PC-9 (cell line): ENCODE results near the gene MYO18B.

Source experiments
- CTCF ChIP-seq: fragments of 200-600 bp; sonication (generic); conservative IDR thresholded peaks from 2 replicates; pipeline ENCODE4 v1.6.1; 2017; ENCODE audit warnings: mixed run types, antibody characterized with exemption, mild to moderate bottlenecking, moderate library complexity
- EZH2 ChIP-seq: fragments of 200-600 bp; sonication (generic); IDR thresholded peaks from 2 replicates; pipeline ENCODE4 v1.8.0; 2017; ENCODE audit warnings: antibody characterized with exemption, low read depth

- TF ChIP-seq CTCF (peak; percentile 64), EZH2 (no peak)
These were observed 32.6 kb downstream of the MYO18B start for GRCh38 chr22:25774575-25775026.
